Myocyte (in vitro differentiated cells): Measurements from ENCODE around the gene IMPG1. TPM values are rescaled to one million over a fixed set of nuclear protein-coding genes. Genes with fewer than 3 reads are reported as not detected.

Source experiments
- DNase-seq: peaks from one replicate; pipeline ENCODE4 v3.0.0-alpha.2; 2012; ENCODE audit warnings: low read depth
- polyA plus RNA-seq: library from polyadenylated mRNA; unstranded; fragments of >200 nt; gene quantifications from one replicate; pipeline ENCODE4 v1.2.1, GENCODE V29; 2012; ENCODE audit warnings: missing spikeins
- total RNA-seq: library from RNA; depleted of rRNA; stranded (reverse); fragments of >200 nt; gene quantifications from 2 replicates; pipeline ENCODE4 v1.2.3, GENCODE V29; 2014

Gene IMPG1, protein sequence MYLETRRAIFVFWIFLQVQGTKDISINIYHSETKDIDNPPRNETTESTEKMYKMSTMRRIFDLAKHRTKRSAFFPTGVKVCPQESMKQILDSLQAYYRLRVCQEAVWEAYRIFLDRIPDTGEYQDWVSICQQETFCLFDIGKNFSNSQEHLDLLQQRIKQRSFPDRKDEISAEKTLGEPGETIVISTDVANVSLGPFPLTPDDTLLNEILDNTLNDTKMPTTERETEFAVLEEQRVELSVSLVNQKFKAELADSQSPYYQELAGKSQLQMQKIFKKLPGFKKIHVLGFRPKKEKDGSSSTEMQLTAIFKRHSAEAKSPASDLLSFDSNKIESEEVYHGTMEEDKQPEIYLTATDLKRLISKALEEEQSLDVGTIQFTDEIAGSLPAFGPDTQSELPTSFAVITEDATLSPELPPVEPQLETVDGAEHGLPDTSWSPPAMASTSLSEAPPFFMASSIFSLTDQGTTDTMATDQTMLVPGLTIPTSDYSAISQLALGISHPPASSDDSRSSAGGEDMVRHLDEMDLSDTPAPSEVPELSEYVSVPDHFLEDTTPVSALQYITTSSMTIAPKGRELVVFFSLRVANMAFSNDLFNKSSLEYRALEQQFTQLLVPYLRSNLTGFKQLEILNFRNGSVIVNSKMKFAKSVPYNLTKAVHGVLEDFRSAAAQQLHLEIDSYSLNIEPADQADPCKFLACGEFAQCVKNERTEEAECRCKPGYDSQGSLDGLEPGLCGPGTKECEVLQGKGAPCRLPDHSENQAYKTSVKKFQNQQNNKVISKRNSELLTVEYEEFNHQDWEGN
- total RNA-seq, result not detected in 2 replicates
- polyA plus RNA-seq, result 0.18 TPM

DNA sequence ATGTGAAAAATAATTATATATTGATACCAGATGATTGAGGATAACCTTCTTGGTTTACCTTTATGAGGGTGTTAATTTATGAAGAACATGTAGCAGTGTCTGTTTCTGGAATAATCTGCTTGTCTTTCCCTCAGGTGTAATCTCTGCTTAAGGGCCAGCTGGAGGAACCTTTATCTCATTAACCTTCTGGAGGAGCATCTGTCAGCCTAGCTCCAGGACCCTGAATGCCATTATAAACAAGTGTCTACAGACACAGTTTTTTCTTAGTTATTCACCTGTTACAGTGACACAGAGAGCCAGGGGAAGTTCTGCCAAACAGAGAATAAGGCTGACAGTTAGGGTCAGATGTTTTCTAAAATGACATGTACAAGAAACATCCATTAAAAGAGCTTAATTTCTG, at the start of gene IMPG1:
Gene IMPG1, minus strand, starts transcription at position 101 of the 400 bp plus-strand sequence. CDS start 174 bp downstream, outside the sequence.
- DNase-seq, result no peak

DNA sequence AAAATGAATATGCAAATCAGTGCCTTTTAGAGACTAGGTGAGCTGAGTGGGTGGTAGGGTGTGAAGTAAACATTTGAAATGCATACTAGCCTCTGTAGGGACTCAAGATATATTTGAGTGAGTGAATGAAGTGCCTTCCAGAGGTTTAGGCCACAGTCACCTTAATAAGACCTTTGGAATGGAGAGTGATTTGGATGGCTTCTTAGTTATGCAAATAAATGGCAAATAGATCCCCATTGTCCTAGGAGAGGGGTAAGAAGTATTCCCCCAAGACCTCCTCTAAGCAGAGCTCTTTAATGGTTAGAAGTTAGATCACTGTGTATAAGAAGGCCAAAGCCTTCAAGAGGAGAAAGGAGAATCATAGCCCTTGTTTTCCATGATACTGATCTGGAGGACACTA, 47.8 kb upstream of the IMPG1 start:
- no peak for DNase-seq

DNA sequence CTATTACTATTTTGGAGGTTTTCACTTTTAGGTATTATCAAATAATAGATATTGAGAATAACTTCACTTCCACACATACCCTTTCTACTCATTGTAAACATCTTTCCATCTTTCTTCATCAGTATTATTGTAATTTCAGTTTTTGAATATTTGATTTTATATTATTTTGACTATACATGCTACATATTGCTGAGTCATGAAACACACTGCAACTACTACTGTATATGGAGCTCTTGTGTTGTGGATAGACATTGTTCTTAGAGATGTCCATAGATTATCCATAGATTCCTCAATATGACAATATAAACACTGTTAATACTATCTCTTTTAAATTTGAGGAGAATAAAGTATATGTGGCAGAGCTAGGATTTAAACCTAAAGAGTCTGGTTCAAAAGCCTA, 819 bp upstream of the IMPG1 start:
- no peak for DNase-seq

DNA sequence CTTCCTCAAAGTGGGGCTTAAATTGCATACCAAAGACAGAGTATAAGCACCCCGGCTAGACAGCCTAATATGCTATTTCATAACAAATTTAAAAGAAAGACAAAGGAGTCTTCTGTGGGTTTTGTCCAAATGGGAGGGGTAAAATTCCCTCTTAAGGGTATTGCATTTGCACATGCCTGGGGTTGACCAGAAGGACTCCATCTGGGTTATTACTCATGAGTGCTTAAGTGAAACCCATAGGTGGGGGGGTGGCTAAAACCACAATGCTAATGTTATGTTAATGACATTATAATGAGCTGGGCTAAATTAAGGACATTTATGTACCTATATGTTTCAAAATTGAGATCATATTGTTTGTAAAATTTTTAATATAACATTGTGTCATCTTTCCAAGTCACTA, 15.0 kb downstream of the IMPG1 start:
- DNase-seq, result no peak

DNA sequence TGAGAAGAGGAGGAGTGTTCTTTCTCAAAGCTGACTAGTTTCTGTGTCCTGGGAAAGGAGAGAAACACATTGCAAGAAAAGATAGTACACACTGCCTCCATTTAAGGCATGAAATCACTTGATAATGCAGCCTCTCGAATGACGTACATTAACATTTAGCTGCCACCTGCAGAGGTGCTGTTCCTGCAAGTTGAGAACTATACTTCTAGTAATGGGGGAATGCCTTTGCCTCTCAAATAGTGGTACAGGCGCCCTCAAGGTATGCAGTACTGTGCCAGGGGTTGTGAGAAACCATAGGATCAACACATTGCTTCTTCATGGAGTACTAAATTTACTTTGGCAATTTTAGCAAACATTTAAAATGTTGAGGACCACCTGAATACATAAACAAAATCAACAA, 20.1 kb downstream of the IMPG1 start:
- DNase-seq, result no peak

DNA sequence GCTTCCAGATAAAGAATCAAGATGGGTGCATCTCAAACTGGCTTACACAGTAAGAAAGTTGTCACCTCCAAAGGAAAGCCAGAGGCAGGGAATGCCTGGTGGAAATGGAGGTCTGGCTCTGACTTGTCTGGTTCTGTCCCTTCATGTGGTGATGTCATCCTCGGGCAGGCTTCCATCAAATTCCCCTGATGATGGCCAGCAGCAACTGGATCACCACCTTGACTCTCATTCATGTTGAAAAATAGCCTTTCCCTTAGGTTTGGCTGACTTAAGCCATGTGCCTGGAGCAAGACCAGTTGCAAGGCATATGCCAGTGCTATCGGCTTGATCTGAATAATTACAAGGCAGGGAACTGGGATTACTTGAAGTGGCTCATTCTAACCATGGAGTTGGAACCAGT, 28.8 kb downstream of the IMPG1 start:
- peak; percentile 36 for DNase-seq

DNA sequence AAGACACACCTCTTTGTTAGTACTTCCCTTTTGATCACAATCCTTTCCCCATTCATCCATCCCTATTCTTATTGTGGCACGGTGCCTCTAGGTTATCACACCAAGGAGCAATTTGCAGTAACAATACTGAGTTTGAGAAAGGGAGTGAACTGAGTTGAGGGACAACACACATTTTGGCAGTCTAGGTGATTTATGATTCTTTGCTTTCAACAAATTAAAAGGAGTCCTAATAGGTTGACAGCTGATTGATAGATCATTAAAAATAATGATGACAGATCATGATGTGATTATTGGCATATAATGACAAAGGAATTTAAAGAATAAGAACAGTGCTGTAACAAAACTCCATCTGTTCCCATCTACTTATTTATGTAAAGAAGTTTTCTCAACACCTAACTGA, 36.7 kb downstream of the IMPG1 start:
- no peak for DNase-seq

DNA sequence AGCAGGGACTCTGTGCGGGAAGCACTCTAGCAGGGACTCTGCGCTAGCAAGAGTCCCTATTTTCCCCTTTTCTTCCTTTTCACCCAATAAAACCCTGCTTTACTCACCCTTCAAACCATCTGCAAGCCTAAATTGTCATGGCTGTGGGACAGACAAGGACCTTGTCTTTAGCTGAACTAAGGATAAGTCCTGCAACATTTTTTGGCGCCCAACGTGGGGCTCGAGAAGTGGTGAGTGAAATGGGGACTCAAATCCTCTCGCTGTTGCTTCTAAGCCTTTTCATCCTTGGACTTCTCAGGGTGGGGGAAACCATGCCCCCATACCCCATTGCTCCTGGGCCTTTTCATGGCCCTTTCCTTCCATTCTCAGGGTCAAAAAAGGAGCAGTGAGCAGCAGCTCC, 46.4 kb downstream of the IMPG1 start:
- peak; percentile 4 for DNase-seq

DNA sequence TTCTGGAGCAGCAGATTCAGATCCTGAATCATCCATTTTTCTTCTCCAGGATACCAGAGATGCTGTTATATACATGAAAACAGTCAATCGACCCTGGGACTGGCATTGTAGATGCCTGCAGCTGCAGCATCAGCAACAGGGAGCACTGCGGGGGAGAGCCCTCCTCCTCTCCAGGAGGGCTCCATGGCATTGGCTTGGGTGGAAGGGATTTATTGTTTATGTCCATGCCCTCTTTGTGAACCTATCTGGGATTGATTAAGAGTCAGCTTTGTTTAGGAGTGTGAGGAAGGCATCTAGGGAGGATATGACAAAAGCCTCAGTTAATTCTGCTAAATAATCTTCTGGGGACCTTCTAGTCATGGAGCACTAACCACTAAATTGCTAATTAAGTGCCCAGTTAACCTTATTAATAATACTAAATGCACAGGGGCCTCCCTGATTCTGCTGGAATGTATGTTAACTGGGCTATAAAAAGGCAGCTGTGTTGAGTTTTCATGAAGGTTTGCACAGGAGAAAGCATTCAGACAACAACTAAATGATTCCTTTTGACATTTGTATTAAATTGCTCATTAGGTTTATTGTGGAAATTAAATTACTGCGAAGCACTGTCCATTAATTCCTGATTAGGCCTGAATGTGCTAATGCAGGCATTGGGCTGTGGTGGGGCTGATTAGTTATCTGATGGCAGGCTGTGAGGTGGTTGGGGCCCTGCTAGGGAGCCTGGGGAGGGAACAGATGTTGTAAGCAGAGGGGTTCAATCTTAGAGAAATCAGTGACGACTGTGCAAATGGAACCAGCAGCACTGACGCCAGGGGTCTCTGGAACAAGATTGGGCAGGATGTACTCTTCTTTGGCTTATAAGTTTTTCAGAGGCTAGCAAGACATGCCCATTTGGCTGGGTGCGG, 57.6 kb downstream of the IMPG1 start:
- DNase-seq, result no peak

DNA sequence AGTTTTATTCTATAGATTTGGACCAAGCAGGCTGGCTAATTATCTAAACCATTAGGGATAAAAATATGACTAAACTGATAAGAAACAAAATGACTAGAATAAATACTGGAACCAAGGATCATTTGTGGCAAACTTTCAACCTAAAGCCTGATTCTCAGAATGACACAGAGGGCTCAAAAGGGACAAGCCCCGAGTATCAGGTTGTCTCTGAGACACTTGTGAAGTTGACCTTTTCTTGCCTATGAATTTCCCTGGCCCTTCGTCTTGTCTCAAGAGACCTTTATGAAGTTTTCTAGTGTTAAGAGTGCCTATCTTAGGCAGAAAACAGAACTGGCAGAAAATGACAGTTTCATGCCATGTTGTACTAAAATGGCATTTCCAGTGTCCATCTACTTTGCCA, 68.3 kb downstream of the IMPG1 start:
- DNase-seq, result no peak

DNA sequence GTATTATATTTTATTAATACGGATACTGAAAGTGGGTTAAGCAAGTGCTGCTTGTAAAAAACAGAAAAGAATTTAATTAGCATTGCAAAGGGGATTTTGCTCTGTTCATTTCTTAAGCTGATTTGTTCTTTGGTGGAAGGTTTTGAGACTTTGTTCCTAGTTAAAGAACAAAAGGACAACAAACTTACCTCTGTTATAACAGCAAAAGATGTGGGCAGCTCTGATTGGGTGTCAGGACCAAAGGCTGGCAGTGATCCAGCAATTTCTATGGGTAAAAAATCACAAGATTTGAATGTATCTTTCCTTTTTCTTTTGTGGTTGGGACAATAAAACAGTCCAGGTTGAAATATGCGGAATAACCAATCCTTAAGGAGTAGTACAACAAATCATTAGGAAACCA, 68.8 kb downstream of the IMPG1 start:
- DNase-seq, result no peak

DNA sequence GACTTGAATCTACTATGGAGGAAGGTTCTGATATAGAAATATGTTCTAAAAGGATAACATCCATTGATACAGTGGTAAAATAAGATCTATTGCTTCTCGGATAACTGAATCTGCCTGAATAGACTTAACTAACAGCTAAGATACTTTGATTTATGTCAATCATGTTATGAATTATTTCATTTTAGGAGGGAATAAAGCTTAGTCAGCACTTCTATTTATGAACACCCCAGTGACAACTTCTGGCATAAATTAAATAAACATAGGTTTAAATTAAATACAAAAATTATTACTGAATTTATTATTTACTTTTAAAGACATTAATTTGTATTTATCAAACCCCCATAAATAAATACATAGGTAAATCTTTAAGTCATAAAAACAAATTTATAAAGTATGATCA, 69.3 kb downstream of the IMPG1 start:
- no peak for DNase-seq

DNA sequence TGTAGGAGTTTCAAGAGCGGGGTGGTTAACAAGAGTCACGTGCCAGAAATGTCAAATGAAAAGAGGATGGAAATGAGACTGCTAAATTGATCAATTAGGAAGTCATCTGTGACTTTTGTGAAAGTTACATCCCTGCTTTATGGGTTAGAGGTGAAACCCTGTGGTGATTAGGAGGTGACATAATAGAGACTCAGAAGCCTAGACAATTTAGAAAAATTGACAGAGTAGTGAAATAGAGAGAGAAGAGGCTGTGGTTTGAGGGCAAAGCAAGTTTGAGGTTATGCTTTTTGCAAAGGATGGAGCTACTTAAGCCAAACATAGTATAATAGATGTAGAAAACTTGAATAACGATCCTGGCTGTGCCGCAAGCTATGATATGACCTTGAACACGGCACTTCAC, 71.8 kb downstream of the IMPG1 start:
- no peak for DNase-seq

DNA sequence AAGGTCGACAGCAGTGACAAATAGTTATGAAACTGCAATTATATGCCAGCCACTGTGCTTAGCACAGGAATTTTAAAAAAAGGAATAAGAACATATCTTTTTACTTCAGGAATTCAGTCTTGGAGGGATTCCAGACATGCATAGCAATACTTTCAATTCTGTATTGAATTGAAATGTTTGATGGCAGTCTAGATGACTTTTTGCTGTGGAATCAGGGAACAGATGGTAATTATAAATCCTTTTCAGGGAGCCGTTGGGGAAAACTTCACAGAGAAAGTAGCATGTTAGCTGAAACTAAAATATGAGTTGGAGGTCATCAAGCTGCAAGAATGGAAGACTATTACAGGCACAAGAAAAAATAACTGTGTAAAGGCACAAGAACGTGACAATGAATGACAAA, 74.8 kb downstream of the IMPG1 start:
- peak; percentile 11 for DNase-seq

DNA sequence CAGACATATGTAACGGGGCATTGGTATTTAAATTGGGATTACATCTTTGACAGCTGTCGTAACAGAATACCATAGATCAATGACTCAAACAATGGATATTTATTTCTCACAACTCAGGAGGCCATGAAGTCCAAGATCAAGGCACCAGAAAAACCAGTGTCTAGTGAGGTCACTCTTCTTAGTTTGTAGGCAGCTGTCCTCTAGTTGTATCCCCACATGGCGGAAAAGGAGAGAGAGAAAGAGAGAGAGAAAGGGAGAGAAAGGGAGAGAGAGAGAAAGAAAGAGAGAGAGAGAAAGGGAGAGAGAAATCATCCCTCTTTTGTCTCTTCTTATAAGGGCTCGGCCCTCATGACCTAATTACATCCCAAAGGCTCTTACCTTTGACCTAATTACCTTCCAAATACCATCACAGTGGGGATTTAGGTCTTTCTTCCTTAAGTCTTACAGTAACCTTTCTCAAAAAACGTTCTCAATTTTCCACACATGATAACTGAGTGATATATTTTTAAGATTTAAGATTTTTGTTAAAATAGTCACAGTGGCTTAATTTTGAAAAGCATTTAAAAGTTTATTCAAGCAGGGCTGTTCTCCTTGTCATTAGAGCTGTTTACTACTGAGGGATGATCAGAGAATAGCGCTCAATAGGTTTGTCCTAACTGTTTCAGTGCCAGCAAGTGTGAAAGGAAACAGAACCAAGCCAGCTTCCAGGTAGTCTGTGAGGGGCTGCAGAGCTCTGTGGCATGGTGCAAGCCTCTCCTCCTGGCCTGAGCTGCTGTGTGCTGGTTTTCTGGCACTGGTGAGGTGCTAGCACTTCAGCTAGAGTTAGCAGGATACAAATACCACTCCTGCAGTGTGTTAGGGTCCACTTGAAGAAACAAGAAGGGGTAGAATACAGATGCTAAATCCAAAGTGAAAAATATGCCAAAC, 79.0 kb downstream of the IMPG1 start:
- DNase-seq, result peak; percentile 32

DNA sequence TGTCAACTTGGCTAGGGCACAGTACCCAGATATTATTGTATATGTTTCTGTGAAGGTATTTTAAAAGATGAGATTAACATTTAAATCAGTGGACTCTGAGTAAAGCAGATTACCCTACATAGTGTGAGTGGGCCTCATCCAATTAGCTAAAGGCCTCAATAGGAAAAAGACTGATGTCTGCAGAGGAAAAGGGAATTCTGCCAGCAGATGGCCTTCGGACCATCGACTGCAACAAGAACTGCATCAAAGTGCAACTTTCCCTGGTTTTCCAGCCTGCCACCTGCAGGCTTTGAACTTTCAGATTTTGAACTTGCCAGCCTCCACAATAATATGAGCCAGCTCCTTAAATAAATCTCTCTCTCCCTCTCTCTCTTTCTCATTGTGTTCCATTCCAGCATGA, 80.5 kb downstream of the IMPG1 start:
- no peak for DNase-seq

DNA sequence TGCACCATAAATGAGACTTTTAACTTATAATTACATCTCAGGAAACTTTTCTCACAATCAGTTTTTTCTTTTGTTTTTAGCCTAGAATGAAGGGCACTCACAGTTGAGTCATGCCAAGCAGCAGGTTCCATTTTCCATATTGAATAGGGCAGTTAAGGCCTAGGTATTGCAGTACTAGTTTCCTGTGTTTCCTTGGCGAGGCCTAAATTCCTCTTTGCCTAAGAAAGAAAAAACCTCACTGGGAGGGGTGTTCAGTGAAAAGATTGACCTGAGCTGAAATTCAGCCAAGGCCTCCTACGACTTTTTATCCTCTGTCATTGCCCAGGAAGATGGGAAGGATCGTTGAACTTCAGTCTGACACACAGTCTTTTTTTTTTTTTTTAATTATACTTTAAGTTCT, 85.5 kb downstream of the IMPG1 start:
- DNase-seq, result no peak

DNA sequence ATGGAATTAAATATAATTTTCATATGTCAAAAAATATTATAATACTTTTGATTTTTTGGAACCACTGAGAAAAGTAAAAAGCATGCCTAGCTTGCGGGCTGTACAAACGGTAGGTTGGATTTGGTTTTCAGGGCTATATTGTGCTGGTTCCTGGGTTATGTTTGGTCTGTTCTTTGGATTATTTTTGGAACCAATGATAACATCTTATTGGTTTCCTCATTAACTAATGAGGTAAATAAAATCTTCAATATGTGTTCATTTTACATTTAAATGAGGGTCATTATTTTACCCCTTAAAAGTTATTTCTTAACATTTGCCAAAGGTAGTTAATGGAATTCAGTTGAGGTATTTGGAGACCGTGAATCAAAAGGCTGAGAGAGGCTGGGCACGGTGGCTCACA, 96.6 kb downstream of the IMPG1 start:
- DNase-seq, result no peak

DNA sequence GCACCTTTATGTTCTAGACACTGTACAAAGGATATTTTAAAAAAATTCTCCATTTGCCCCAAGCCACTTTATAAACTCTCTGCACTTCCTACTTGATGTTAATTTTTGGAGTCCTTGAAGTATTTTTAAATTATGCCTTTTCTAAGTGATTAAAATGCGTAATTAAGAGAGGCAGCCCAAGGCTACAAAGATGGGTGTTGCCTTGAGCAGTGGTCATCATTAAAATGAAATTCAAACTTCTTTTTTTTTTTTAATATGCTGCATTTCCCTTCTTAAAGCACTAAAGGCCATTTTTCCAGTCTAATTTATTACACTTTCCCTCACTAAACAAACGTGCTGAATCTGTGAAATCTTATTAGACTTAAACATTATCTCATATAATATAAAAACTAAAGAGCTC, 102.4 kb downstream of the IMPG1 start:
- no peak for DNase-seq

DNA sequence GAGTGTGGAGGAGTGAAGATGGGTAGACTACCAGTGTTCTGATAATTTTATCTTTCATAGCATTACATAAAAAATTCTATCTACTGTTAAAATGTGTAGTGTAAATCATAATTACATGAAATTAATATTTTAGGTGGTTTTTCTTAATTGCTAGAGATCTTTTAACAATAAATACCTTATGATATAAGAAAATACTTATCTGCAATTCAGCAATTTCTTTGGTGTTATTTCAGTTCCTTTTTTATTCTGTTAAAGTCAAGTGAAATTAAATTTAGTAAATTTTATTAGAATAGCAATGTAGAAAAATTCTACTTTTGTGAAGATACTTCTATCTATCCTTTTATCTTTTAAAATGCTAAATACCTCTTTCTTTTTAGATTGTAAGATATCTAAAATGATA, 104.3 kb downstream of the IMPG1 start:
- no peak for DNase-seq

DNA sequence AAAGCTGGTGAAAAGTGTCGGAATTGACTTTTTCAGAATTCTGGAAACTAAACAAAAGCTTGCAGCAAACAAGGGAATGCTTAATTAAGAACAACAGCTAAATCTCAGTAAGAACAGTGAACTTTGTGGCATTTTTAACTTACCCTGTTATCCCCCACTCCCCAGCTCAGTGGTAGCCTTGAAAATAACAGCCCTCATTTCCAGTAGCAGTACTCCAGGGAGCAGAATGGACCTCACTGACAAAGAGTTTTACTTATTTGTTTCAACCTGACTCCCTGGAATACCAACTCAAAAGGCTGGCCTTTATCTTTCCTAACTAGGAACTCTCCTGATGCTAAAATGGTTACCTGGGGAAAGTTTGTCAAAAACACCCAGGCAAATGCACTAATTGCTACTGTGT, 108.9 kb downstream of the IMPG1 start:
- DNase-seq, result no peak
